Measurements from ENCODE around the gene GFRA1. TPM values are rescaled to one million over a fixed set of nuclear protein-coding genes. Genes with fewer than 3 reads are reported as not detected.

Gene GFRA1
- total RNA-seq, 1 donor from 2014 or later, result 14.0 TPM

GRCh38 chr10:116094356-116094755 lies 178.7 kb downstream of the GFRA1 start:
- Mint-ChIP-seq H3K4me1 (peaks cover 40% of the 10 kb centered on the region), H3K36me3 (no peaks in the 10 kb centered on the region), H3K9me3 (no peaks in the 10 kb centered on the region), H3K27ac (no peak overlapping the region), H3K27me3 (ENCODE audit: insufficient read depth, low read depth) (no peaks in the 10 kb centered on the region), H3K4me3 (no peak overlapping the region)
- Histone ChIP-seq H3K4me3 (no peak overlapping the region), H3F3A (ENCODE audit: low read depth) (peaks cover 8% of the 10 kb centered on the region), H3K27ac (no peak overlapping the region), H3K9ac (no peak overlapping the region), H4K20me1 (ENCODE audit: low read depth) (no peaks in the 10 kb centered on the region), H3K27me3 (no peaks in the 10 kb centered on the region), H2AFZ (replicated peaks) (no peak overlapping the region), H3K79me2 (ENCODE audit: low read depth) (no peaks in the 10 kb centered on the region), H3K4me2 (no peak overlapping the region), H3K36me3 (no peaks in the 10 kb centered on the region), H3K4me1 (peaks cover 21% of the 10 kb centered on the region), H3K9me3 (ENCODE audit: low read depth) (no peaks in the 10 kb centered on the region)
- DNase-seq (ENCODE audit: low spot score), result no peak
- TF ChIP-seq CTCF (IDR thresholded peaks at IDR 0.05) (no peak), EZH2 (IDR thresholded peaks at IDR 0.05) (no peak), EZH2phosphoT487 (IDR thresholded peaks at IDR 0.05) (no peak)

GRCh38 chr10:116093031-116093430 lies 180.0 kb downstream of the GFRA1 start:
- H3K27me3 Mint-ChIP-seq (ENCODE audit: insufficient read depth, low read depth), result peaks cover 3% of the 10 kb centered on the region
- TF ChIP-seq EZH2 (IDR thresholded peaks at IDR 0.05) (no peak), CTCF (IDR thresholded peaks at IDR 0.05) (no peak), EZH2phosphoT487 (IDR thresholded peaks at IDR 0.05) (no peak)

GRCh38 chr10:116088985-116089384 lies 184.0 kb downstream of the GFRA1 start:
- Histone ChIP-seq H3K27ac (no peak overlapping the region), H3K79me2 (ENCODE audit: low read depth) (no peaks in the 10 kb centered on the region), H3K27me3 (no peaks in the 10 kb centered on the region), H3K9ac (no peak overlapping the region), H3K9me3 (ENCODE audit: low read depth) (no peaks in the 10 kb centered on the region), H3F3A (ENCODE audit: low read depth) (no peaks in the 10 kb centered on the region), H3K36me3 (no peaks in the 10 kb centered on the region), H2AFZ (replicated peaks) (no peak overlapping the region), H3K4me3 (no peak overlapping the region), H3K4me2 (no peak overlapping the region), H4K20me1 (ENCODE audit: low read depth) (no peaks in the 10 kb centered on the region), H3K4me1 (no peaks in the 10 kb centered on the region)
- Mint-ChIP-seq H3K36me3 (peaks cover 2% of the 10 kb centered on the region), H3K27me3 (ENCODE audit: insufficient read depth, low read depth) (peaks cover 3% of the 10 kb centered on the region), H3K9me3 (no peaks in the 10 kb centered on the region), H3K4me3 (no peak overlapping the region), H3K4me1 (peaks cover 3% of the 10 kb centered on the region), H3K27ac (no peak overlapping the region)
- no peak for TF ChIP-seq EZH2 (IDR thresholded peaks at IDR 0.05)
- no peak for DNase-seq (ENCODE audit: low spot score)

More at GRCh38 chr10:116093031-116093430, 180.0 kb downstream of the GFRA1 start:
- Histone ChIP-seq H3K27ac (no peak overlapping the region), H2AFZ (replicated peaks) (no peak overlapping the region), H3K9ac (no peak overlapping the region), H3K79me2 (ENCODE audit: low read depth) (no peaks in the 10 kb centered on the region), H3K4me3 (no peak overlapping the region), H3F3A (ENCODE audit: low read depth) (no peaks in the 10 kb centered on the region), H3K4me1 (peaks cover 10% of the 10 kb centered on the region), H4K20me1 (ENCODE audit: low read depth) (no peaks in the 10 kb centered on the region), H3K36me3 (no peaks in the 10 kb centered on the region), H3K4me2 (no peak overlapping the region), H3K9me3 (ENCODE audit: low read depth) (no peaks in the 10 kb centered on the region), H3K27me3 (no peaks in the 10 kb centered on the region)
- DNase-seq (ENCODE audit: low spot score), result no peak
- no peak overlapping the region for H3K4me3 Mint-ChIP-seq
- H3K27ac Mint-ChIP-seq, result no peak overlapping the region
- H3K36me3 Mint-ChIP-seq, result no peaks in the 10 kb centered on the region
- H3K9me3 Mint-ChIP-seq, result no peaks in the 10 kb centered on the region
- H3K4me1 Mint-ChIP-seq, result peaks cover 28% of the 10 kb centered on the region

- no peaks in the 10 kb centered on the region for H3F3A ChIP-seq (ENCODE audit: low read depth)
- peak overlapping the region; percentile 50 for H3K4me3 Mint-ChIP-seq
- H3K9me3 Mint-ChIP-seq, result no peaks in the 10 kb centered on the region
- H3K4me2 ChIP-seq, result no peak overlapping the region
- H3K4me1 Mint-ChIP-seq, result peaks cover 13% of the 10 kb centered on the region
- H3K27me3 ChIP-seq, result no peaks in the 10 kb centered on the region
- peaks cover 6% of the 10 kb centered on the region for H3K27me3 Mint-ChIP-seq (ENCODE audit: insufficient read depth, low read depth)
- no peak overlapping the region for H3K9ac ChIP-seq
- H3K36me3 Mint-ChIP-seq, result peaks cover 2% of the 10 kb centered on the region
- H3K79me2 ChIP-seq (ENCODE audit: low read depth), result no peaks in the 10 kb centered on the region
- H2AFZ ChIP-seq (replicated peaks), result no peak overlapping the region
- no peaks in the 10 kb centered on the region for H3K36me3 ChIP-seq
- no peak overlapping the region for H3K27ac Mint-ChIP-seq
- TF ChIP-seq EZH2 (IDR thresholded peaks at IDR 0.05), result no peak
- no peak for TF ChIP-seq CTCF (IDR thresholded peaks at IDR 0.05)
- no peak for TF ChIP-seq EZH2phosphoT487 (IDR thresholded peaks at IDR 0.05)
- no peaks in the 10 kb centered on the region for H4K20me1 ChIP-seq (ENCODE audit: low read depth)
- no peak for DNase-seq (ENCODE audit: low spot score)
- H3K9me3 ChIP-seq (ENCODE audit: low read depth), result no peaks in the 10 kb centered on the region
- no peak overlapping the region for H3K4me3 ChIP-seq
- H3K4me1 ChIP-seq, result peaks cover 8% of the 10 kb centered on the region
- no peak overlapping the region for H3K27ac ChIP-seq
Measured at GRCh38 chr10:116085323-116085722, 187.7 kb downstream of the GFRA1 start.
